ENCODE measurements around the gene LDB2.
"Not testable (repeated sequence)": the region's sequence is repeated elsewhere in the genome, so short reads cannot be mapped to it uniquely, and the experiment has no call there.

LDB2 gene

GRCh38 chr4:16897991-16898827 is at the start of gene LDB2:
TSS of gene LDB2 (minus strand) at chr4:16898645.
- TF ChIP-seq, protein P1, sequence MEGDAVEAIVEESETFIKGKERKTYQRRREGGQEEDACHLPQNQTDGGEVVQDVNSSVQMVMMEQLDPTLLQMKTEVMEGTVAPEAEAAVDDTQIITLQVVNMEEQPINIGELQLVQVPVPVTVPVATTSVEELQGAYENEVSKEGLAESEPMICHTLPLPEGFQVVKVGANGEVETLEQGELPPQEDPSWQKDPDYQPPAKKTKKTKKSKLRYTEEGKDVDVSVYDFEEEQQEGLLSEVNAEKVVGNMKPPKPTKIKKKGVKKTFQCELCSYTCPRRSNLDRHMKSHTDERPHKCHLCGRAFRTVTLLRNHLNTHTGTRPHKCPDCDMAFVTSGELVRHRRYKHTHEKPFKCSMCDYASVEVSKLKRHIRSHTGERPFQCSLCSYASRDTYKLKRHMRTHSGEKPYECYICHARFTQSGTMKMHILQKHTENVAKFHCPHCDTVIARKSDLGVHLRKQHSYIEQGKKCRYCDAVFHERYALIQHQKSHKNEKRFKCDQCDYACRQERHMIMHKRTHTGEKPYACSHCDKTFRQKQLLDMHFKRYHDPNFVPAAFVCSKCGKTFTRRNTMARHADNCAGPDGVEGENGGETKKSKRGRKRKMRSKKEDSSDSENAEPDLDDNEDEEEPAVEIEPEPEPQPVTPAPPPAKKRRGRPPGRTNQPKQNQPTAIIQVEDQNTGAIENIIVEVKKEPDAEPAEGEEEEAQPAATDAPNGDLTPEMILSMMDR (IDR thresholded peaks at IDR 0.05; ENCODE audit: control insufficient read depth, extremely low read depth, insufficient read depth), result no peak
- no peak for DNase-seq (ENCODE audit: low read depth)
- no peak within 1 kb of the TSS for H3K4me3 ChIP-seq (ENCODE audit: low read depth, low read length)

GRCh38 chr4:16942491-16942890 is 44.0 kb upstream of the LDB2 start:
- DNase-seq (ENCODE audit: low read depth), result peak; percentile 1
- TF ChIP-seq, protein P1 (IDR thresholded peaks at IDR 0.05; ENCODE audit: control insufficient read depth, extremely low read depth, insufficient read depth), result no peak

GRCh38 chr4:16939178-16939577 is 40.7 kb upstream of the LDB2 start:
- no peak for DNase-seq (ENCODE audit: low read depth)
- TF ChIP-seq, protein P1 (IDR thresholded peaks at IDR 0.05; ENCODE audit: control insufficient read depth, extremely low read depth, insufficient read depth), result no peak
- no peak overlapping the region for H3K4me3 ChIP-seq (ENCODE audit: low read depth, low read length)

More at GRCh38 chr4:16942491-16942890, 44.0 kb upstream of the LDB2 start:
- no peak overlapping the region for H3K4me3 ChIP-seq (ENCODE audit: low read depth, low read length)

GRCh38 chr4:16938512-16939040 is 40.1 kb upstream of the LDB2 start:
- TF ChIP-seq, protein P1 (IDR thresholded peaks at IDR 0.05; ENCODE audit: control insufficient read depth, extremely low read depth, insufficient read depth), result no peak
- DNase-seq (ENCODE audit: low read depth), result no peak
- H3K4me3 ChIP-seq (ENCODE audit: low read depth, low read length), result no peak overlapping the region

DNA sequence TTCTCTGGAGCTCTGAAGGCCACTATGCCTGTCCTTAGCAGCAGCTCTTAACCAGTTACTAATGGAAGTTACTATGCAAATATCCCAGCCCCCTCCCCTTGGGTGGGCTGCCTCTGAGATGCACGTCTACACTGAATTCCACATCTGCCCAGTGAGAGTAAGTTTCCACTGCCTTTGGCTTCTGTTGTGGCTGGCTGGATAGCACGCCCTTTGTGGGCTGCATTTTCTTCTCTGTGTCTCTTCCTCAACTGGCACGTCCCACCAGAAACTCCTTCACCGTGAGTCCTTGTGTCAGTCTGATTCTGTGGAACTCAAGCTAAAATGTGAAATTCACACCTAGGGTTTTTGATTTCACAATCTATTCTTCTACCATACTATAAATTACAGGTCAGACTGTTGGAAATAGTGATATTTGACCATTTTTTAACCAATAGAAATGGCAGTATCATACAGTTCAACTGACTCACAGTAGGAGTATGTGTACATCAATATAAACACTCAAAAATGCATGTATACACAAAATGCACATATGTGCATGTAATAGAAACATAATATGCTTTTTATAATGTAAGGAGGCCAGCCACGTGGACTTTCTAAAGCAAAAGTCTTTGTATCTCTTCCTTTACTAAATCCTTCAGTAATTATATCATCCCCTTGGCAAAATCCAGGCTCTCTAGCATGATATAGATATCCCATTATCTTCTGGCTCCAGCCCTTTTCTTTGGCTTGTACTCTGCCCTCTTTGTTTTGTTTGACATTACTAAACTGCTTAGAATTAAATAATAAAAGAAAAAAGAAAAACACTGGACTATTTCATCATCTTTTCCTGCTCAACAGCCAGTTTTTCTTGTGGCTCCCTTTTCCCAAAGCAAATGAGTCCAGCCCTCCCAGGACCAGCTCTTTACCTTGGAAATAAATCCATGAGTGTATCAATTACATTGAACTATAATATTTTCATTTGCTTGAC is 33.2 kb upstream of the LDB2 start:
- no peak for DNase-seq (ENCODE audit: low read depth)
- TF ChIP-seq, protein P1 (IDR thresholded peaks at IDR 0.05; ENCODE audit: control insufficient read depth, extremely low read depth, insufficient read depth), result no peak
- no peak overlapping the region for H3K4me3 ChIP-seq (ENCODE audit: low read depth, low read length)

DNA sequence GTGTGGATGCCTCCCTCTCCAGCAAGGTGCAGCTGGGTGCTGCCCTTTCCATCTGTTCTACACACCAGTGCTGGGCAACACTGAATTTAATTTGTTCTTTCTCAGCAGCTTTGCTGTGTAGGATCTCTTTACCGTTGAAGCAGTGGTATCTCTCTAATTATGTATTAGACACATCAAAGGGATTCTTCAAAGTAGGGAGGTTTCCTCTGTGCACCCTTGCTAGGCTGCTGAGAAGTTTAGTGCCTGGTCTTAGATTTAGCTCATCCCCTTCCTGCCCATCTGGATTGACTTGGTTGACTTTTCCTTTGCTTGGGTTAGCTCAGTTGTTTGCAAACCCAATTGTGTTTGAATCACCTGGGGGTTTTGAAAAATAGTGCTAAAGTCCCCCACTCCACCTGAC is 27.8 kb upstream of the LDB2 start:
- H3K4me3 ChIP-seq (ENCODE audit: low read depth, low read length), result no peak overlapping the region
- DNase-seq (ENCODE audit: low read depth), result no peak
- TF ChIP-seq, protein P1 (IDR thresholded peaks at IDR 0.05; ENCODE audit: control insufficient read depth, extremely low read depth, insufficient read depth), result no peak

- not testable (repeated sequence) for DNase-seq (ENCODE audit: low read depth); H3K4me3 ChIP-seq (ENCODE audit: low read depth, low read length)
These were observed 20.3 kb upstream of the LDB2 start for GRCh38 chr4:16918716-16919115.

Data from LNCaP clone FGC (cell line).